NCI-H1105 treated with DMSO at 0.1 percent for 48 hours (cell line): ENCODE measurements around the gene TMEM185B.
"Not testable (repeated sequence)": the region's sequence is repeated elsewhere in the genome, so short reads cannot be mapped to it uniquely, and the experiment has no call there.

Source experiments
- DNase-seq: peaks from one replicate; lab custom pipeline; 2025; lab: John Stamatoyannopoulos, UW

Gene TMEM185B

DNA sequence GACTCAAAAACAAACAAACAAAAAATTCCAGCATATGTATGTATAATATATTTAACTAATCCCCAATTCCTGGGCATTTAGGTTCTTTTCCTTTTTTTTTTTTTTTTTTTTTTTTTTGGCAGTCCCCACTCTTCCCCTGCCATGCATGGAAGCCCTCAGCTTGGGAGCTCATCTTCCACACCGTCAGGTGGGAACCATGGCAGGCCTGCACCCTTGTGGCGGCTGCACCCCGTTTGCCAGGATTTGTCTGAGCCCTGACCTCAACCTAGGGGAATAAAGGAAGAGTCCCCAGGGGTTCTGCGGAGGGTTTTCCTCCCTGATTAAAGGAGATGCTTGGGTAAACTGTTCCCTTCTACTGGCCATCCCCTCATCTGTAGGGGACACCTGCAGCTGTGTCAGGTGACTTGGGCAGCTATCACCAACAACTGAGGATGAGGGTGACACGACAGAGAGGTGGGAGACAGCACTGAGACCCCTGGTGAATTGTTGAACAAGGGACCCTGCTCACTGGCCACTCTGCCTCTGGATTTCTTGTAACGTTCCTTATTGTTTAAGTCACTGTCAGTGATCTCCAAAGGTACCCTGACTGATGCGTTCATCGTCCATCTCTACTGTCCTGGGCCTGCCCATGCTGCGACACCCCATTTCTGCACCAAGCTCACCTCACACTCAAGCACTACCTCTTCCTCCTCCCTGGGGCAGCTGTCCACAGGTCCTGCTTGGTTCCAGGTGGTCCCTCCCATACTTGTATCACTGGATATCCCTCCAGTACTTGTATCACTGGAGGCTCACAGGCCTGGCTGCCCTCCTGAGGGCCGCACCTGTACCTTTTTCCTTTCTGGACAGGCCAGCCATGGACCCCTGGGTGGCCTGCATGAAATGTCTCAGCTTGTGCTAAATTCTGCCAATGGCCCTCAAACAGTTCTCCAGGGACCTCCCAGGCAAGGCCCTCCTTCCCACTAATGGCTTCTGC is 14.5 kb downstream of the TMEM185B start:
- DNase-seq, result no peak

DNA sequence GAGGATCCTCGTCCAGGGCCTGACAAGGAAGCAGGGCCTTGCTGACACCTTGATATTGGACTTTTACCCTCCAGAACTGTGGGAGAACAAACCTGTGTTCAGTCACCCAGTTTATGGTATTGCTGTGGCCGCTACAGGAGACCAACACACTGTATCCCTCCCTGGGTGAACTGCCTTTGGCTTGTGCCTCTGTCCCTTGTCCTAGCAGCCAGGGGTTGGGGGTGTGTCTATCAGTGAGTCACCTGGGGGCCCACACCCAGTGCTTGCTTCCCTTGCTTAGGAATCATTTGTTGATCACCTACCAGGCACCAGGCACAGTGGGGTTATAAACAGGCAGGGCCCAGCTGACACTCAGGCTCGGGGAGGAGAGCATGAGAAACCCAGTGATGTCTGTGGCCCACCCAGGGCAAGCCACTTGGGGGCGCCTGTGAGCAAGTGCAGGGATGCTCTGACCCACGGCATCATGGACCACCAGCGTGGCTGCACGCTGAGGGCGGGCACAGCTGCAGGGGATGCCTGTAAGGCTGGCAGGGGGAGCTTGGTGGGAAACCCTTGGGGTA is 17.1 kb downstream of the TMEM185B start:
- DNase-seq, result no peak

DNA sequence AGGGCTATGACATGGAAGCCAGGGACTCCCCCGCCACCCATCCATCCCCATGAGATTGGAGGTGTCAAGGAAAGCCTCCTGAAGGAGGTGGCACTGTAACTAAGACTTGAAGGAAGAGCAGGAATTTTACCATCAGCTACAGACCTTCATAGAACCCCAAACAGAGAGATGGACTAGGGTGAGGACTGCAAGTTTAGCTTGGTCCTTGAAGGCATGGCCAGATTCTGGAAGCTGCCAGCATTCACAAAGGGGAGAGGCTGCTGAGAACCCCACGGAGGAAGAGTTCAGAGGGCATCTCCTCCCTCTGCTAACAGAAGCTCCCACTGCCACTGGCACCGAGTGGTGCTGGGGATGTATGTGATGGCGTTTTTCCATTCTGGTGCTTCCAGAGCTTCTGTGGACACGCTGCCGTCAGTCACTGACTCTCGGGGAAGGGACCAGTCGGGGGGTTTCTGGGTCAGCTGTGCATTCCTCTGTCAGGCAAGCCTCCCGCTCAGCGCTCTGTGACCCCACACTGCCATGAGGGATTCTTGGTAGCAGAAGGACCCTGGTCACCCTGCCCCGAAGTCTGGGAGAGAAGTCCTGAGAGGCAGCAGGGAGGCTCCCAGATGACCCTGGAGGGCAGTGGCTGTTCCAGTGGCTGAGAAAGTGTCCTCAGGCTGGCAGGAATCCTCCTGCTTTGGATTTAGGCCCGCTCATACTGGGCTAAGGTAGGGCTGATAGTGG is 18.1 kb downstream of the TMEM185B start:
- DNase-seq, result no peak

DNA sequence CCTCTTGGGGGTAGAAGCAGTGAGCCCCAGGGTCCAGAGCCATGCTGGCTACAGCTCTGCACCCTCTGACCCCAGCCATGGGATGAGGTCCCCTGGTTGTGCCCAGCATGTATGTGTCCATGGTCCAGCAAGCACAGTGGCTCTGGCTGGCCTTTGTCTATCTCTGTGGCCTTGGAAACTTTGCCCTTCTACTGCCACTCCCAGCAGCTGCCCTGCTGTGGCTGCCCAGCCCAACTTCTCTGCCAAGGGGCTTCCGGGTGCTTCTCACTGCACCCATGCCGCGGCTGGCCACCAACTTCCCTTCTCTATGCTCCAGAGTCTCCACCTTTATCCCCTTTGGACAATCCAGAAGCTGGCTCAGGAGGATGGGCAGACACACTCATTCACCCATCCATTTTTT is 18.8 kb downstream of the TMEM185B start:
- DNase-seq, result no peak

DNA sequence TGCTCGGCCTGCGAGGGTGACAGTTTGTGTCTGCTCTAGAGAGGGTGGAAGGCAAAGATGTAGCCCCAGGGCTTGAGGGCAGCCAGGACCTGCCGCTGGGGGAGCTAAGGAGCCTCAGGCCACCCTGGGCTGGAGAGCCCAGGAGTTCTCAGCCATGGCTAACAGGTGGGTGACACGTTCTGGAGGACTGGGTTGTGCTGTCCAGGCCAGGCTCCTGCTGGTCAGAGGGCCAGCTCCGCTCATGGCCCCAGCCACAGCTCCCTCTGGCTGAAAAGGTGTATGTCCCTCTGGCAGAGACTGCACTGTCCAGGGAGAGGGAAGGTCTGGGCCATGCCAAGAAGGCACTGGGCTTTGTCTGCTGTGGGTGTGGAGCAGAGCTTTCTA is 19.2 kb downstream of the TMEM185B start:
- DNase-seq, result no peak

DNA sequence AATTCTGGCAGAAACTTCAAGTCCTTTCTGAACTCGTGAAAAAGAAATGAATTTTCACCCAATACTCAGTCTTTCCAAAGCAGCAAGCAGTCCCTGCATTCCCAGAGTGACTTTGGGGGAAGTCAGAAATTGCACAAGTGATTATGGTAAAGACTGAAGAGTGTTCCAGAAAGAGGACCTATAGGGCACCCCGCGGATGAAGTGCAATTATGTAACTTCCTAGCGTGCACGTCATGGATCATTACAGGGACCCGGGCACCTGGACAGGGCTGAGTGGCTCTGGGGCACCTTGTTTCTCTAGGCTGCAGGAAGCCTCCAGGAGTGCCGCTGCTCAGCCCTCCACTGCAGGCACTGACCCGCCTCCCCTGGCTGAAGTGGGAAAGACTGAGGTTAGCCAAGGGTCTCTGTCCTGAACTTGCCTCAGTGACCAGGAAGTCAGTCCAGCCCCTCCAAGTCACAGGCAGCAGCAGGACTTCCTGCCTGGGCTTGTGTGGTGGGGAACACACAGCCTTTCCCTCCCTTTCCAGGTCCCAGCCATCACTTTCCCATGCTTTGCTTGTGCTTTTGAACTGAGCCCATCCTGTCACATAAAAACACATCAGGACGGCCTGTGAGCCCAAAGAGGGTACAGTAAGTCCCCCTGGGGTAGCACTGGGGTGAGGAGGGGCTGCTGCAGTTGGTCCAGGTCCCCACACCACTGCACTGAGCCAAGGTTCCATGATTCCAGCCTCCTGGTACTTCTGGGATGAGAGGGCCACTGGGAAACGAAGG is 19.8 kb downstream of the TMEM185B start:
- DNase-seq, result no peak

DNA sequence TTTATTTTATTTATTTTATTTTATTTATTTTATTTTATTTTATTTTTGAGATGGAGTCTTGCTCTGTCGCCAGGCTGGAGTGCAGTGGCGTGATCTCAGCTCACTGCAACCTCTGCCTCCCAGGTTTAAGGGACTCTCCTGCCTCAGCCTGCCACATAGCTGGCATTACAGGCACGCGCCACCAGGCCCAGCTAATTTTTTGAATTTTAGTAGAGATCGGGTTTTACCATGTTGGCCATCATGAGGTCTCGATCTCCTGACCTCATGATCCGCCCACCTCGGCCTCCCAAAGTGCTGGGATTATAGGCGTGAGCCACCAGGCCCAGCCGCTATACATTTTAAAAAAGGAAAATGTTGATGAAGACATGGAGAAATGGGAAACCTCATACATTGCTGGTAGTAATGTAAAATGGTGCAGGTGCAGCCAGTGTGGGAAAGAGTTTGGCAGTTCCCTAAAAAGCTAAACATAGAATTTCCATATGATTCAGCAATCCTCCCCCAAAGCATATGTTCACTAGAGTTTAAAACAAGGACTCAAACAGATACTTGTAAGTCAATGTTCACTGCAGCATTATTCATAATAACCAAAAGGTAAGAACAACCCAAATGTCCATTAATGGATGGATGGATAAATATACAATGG is 23.3 kb downstream of the TMEM185B start:
- DNase-seq, result not testable (repeated sequence)

DNA sequence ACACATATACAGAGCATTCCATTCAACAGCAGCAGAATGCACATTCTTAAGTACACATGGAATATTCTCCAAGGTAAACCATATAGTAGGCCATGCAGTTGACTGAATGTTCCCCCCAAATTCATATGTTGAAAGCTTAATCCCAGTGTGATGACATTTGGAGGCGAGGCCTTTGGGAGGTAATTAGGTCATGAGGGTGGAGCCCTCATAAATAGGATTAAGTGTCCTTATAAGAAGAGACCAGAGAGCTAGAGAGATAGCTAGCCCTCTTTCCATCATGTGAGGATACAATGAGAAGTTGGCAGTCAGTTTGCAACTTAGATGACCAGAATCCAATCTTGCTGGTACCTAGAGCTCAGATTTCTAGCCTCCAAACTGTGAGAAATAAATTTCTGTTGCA is 27.6 kb downstream of the TMEM185B start:
- no peak for DNase-seq

DNA sequence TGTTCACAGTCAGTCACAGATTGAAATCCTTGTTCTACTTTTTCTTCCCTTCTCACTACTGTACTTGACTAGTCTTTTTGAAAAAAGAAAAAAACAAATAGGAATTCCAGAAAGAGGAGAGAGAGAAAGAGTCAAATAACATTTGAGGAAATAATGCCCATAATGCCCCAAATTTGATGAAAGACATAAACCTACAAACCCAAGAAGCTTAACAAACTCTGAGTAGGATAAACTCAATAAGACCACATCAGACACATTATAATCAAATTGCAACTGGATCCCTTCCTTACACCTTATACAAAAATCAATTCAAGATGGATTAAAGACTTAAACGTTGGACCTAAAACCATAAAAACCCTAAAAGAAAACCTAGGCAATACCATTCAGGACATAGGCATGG is 30.9 kb downstream of the TMEM185B start:
- no peak for DNase-seq

DNA sequence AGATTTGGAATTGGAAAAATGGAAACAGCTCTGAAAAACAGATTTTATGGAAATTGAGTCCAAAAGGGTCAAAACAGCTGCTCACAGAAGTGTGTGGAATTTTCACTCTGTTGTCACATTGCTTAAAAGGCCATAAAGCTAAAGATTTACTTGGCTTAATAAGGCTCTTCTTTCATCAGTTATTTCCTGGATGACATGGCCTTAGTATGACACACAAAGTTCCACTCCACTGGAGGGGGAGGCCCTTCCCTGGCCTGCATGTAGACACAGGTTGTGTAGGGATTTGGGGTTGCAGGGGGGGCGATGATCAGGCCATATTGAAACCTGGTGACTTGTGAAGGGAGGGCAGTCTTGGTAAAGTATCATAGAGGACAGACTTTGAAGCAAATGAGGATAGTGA is 34.0 kb downstream of the TMEM185B start:
- DNase-seq, result no peak

DNA sequence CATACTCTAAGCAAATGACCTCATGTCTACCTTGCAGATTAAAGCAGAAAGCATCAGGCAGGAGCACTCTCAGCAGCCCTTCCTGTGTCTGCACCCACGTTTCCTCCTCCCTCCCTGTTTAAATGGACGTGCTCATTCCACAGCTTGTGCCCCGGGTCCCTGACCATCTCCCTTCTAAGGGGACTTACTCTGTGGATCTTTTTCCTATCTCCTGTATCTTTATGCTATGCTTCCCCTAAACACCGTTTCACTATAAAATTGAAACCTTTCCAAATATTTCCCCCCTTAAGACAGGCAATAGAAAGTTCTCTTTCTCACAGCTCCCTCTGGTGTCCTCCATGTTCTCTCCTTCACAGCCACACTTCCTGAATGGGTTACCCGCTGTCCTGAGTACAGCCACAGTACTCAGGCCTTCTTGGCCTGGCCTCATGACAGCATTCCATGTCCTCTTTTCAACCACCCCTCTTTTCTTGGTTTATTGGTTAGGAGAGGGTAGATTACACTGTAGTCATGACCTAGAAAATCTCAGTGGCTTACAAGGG is 41.1 kb downstream of the TMEM185B start:
- no peak for DNase-seq

DNA sequence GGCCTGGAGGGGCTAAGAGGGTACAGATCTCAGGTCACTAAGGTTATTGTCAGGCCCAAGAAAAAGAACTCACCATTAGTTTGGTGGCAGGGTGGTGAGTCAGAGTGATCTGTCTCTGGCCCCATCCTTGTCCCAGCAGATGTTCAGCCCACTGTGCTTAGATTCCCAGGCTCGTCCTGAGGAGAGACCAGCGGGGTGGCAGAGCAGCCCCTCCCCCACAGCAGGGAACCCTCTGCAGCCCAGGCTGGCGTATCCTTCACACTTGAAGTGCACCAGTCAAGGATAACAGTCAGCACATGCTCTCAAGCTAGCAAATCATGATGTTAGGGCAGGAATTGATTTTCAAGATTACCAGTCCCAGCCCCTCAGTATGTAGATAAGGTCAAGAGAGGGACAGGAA is 43.1 kb downstream of the TMEM185B start:
- no peak for DNase-seq

DNA sequence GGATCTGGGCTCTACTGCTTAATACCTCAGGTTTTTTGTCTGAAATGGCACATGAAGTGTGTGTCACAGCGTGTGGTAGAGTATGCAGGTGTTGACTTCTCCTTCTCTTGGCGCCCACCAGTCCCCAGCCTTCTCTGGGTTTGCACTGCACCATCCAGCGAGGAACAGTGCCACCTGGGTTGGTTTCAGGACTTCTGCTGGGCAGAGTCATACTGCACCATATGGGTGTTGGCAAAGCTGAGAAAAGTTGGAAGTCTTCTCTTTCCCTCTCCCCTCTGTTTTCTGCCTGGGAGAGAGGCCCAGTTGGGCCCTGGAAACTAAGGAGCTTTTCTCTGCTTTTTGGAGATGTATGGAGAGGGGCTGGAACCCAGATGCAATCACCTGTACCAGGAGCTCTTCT is 43.8 kb downstream of the TMEM185B start:
- no peak for DNase-seq

DNA sequence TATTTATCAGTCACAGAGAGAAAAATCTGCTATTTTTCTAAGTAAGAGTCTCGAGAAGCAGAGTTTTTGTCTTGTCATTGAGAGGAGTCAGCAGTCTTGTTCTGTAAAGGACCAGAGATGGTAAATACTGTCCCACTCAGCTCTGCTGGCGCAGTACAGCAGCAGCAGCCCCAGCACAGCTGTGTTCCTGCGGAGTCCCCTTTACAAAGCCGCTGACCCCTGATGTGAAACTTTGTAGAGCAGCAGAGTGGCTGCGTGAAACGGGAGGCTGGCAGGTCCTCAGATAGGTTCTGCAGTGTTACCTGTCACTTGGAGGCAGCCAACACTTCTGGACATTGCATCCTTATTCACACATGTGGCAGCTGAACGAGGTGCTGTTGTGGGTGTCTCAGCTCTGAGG is 45.2 kb downstream of the TMEM185B start:
- DNase-seq, result no peak

DNA sequence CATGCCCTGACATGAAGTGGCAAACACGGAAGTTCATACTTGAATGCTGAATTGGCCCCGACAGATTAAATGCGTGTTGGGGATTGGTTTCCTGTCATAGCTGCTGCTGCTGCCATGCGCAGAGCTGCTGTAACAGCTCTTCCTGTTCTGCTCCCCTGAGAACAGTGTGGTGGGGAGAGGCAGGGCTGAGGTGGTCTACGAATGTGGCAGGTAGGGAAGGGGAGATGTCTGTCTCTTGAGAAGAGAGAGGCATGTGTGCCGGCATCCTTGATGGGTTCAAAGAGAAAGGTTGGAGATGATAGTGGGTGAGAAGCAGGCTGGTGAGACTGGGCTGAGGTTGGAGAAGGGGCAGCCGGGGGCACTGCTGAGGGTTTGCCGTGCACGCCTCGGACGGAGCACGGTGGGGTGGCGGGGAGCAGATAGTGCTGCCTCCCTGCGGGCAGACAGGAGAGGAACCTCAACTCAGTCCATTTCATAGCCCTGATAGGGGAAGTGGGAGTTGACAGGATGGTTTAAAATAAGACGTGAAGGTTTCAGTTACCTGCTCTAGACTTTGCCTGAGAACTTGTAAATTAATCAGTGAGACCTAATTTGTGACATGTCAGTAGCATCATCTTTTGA is 46.1 kb downstream of the TMEM185B start:
- DNase-seq, result no peak

DNA sequence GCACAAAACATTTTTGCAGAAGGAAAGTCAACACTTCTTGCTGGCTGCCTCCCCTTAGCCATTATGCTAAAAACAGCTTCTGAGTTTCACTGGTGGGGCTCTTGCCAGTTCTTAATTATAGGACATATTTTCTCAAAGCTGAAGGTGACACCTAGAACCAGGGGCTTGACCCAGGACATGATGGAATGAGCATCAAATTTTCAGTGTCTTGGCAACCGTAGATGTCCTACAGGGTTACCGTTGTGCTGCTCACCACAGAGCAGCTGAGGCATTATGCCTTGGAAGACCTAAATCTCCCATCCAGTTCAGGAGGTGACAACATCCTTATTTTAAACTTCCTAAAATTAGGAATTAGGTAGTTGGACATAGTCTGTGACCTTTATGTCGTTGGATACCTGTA is 46.7 kb downstream of the TMEM185B start:
- no peak for DNase-seq

DNA sequence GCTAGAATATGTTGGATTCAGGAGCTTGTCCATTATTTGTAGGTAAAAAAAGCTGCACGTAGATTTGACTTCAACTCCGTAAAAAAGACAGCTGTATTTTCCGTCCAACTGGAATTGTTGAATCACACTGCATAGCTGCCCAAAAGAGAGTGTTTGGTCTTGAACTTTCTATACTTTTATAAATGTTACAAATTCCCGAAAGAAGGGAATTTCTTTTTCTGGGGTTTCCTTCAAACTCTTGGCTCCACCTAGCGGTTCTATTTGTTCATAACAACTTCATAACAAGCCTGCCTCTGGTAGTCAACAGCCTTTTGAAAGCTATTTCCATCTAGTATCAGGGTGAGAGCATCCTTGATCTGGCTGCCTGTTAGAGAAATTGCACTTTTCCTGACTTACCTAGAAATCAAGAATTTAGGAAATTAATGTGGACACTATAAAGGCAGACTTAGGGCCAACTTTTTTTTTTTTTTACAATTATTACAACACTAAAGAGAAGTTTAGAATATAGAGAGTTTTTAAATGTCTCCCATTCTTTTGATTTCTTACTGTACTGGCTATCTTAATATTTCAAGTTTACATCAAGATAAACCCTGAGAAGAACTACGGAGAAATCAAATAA is 48.1 kb downstream of the TMEM185B start:
- peak; percentile 48 for DNase-seq
